Breast epithelium (tissue), 4 donors: ENCODE measurements around the gene CCDC12. TPM values are rescaled to one million over a fixed set of nuclear protein-coding genes. Genes with fewer than 3 reads are reported as not detected.

Source experiments
- DNase-seq, 2 donors: peaks; one replicate each; pipeline ENCODE4 v3.0.0-alpha.2; 2019; ENCODE audit warnings: low spot score in 2 of 2
- H3K27ac ChIP-seq, 2 donors: fragments of 200-600 bp; sonication (generic) in 1 of 2; one replicate each; pipeline ENCODE4 v1.5.1; 2016 to 2019; ENCODE audit warnings: mild to moderate bottlenecking in 1 of 2
- H3K27me3 ChIP-seq, 2 donors: fragments of 200-600 bp; sonication (generic) in 1 of 2; one replicate each; pipeline versions ENCODE4 v1.5.1 to v1.6.0; 2017 to 2019; ENCODE audit warnings: control low read depth in 1 of 2, mild to moderate bottlenecking in 1 of 2
- H3K36me3 ChIP-seq: fragments of 200-600 bp; one replicate; pipeline ENCODE4 v1.5.1; 2019
- H3K4me1 ChIP-seq, 2 donors: fragments of 200-600 bp; sonication (generic); one replicate each; pipeline ENCODE4 v1.5.1; 2016 to 2019; ENCODE audit warnings: control low read depth in 1 of 2
- H3K4me3 ChIP-seq, 3 donors: fragments of 200-600 bp; sonication (generic); 1 replicate in 2 of 3; 2 replicates in 1 of 3; pipeline ENCODE4 v1.5.1; 2016 to 2019; ENCODE audit warnings: mild to moderate bottlenecking in 3 of 3, moderate library complexity in 2 of 3
- H3K9me3 ChIP-seq, 2 donors: fragments of 200-600 bp; sonication (generic) in 1 of 2; one replicate each; pipeline ENCODE4 v1.5.1; 2016 to 2019; ENCODE audit warnings: control low read depth in 1 of 2
- POLR2A ChIP-seq: fragments of 450-650 bp; IDR thresholded peaks from one replicate; pipeline ENCODE4 v1.6.1; 2016; ENCODE audit warnings: antibody characterized with exemption, mild to moderate bottlenecking, moderate library complexity
- POLR2AphosphoS5 ChIP-seq, 3 donors: sonication (generic); formaldehyde crosslinking; IDR thresholded peaks; one replicate each; pipeline ENCODE4 v1.6.1; 2017; ENCODE audit warnings: antibody characterized with exemption in 3 of 3
- intact Hi-C: fragments of 100-400 bp; cut with DNase I; formaldehyde crosslinking; loops from one replicate; pipeline ENCODE4 v1.15.1; 2023; ENCODE audit warnings: low total_unique reads
- total RNA-seq, 3 donors: library from RNA; depleted of rRNA; stranded (reverse); fragments of >200 nt; gene quantifications; one replicate each; pipeline ENCODE4 v1.1.0, GENCODE V29; 2016
- TF ChIP-seq, protein P1 (sequence below), 3 donors: fragments of 450-650 bp; IDR thresholded peaks; one replicate each; pipeline ENCODE4 v1.5.1; 2016 to 2017; ENCODE audit warnings: antibody characterized with exemption in 3 of 3, mild to moderate bottlenecking in 3 of 3, moderate library complexity in 3 of 3

The CCDC12 gene
- total RNA-seq, 3 donors from 2014 or later = 27.0 to 50.2 (median 43.9) TPM

DNA sequence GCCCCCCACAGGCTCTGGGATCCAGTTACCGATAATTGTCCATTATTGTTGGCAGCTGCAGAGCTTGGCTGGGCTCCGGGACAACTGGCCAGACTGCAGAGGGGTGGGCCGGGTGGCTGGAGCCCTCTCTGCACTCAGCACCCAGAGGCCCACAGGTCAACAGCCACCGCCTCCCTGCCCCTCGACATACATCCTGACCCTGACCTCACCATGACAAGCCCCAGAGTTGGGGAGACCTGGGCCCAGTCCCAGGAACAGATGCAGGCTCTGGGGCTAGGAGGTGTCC lies 76.6 kb downstream of the CCDC12 start:
- Histone ChIP-seq H3K27me3 (peaks cover 0 to 7% of the 10 kb centered on the region in 2 donors), H3K9me3 (no peaks in the 10 kb centered on the region), H3K4me3 (no peak overlapping the region), H3K27ac (no peak overlapping the region), H3K4me1 (no peaks in the 10 kb centered on the region), H3K36me3 (no peaks in the 10 kb centered on the region)
- intact Hi-C loops = no loop called here
- no peak for DNase-seq
- TF ChIP-seq POLR2AphosphoS5 (IDR thresholded peaks at IDR 0.05) (no peak), POLR2A (no peak)
- TF ChIP-seq, protein P1, sequence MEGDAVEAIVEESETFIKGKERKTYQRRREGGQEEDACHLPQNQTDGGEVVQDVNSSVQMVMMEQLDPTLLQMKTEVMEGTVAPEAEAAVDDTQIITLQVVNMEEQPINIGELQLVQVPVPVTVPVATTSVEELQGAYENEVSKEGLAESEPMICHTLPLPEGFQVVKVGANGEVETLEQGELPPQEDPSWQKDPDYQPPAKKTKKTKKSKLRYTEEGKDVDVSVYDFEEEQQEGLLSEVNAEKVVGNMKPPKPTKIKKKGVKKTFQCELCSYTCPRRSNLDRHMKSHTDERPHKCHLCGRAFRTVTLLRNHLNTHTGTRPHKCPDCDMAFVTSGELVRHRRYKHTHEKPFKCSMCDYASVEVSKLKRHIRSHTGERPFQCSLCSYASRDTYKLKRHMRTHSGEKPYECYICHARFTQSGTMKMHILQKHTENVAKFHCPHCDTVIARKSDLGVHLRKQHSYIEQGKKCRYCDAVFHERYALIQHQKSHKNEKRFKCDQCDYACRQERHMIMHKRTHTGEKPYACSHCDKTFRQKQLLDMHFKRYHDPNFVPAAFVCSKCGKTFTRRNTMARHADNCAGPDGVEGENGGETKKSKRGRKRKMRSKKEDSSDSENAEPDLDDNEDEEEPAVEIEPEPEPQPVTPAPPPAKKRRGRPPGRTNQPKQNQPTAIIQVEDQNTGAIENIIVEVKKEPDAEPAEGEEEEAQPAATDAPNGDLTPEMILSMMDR (IDR thresholded peaks at IDR 0.05) = no peak

DNA sequence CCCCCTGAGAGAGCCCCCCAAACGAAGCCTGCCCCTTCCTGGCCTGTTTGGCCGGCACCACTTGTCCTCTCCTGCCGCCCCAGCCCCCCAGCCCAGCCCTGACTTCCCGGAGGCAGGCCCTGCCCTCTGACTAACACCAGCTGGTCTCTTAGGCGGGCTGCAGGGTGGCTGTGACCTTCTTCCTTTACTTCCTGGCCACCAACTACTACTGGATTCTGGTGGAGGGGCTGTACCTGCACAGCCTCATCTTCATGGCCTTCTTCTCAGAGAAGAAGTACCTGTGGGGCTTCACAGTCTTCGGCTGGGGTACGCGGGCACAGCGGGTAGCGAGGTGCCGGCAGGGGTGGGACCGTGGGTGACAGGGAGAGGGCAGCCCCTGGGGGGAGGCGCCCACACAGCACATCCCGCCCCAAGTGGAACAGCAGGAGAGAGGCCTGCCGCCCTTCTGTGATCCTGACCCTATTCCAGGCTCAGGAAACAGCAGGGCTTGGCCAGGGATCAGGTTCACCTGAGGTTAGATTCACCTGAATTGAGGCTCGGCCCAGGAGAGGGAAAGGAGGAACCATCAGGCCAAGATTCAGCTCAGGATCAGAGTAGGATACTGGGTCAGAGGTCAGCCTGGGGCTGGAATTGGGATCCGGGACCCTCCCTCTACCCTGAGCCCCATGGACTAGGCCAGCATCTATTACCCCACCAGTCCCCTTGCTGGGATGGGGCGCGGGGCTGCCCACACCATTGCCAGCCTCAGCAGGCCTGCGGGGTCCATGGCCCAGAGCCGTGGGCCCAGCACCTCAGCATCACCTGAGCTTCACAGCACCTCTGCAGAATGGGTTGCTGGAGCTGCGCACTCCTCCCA lies 77.2 kb downstream of the CCDC12 start:
- Histone ChIP-seq H3K27ac (no peak overlapping the region), H3K4me3 (no peak overlapping the region), H3K27me3 (peaks cover 0 to 7% of the 10 kb centered on the region in 2 donors), H3K36me3 (no peaks in the 10 kb centered on the region), H3K4me1 (no peaks in the 10 kb centered on the region), H3K9me3 (no peaks in the 10 kb centered on the region)
- no peak for DNase-seq
- intact Hi-C loops = loop anchor here (10.0 kb wide), 1 partner anchor 195 kb away; the partner anchor contains the start of gene TMIE
- TF ChIP-seq, protein P1 (IDR thresholded peaks at IDR 0.05) = no peak
- no peak for TF ChIP-seq POLR2AphosphoS5 (IDR thresholded peaks at IDR 0.05)
- TF ChIP-seq POLR2A = no peak

- TF ChIP-seq, protein P1 (IDR thresholded peaks at IDR 0.05) = no peak
- TF ChIP-seq POLR2A = no peak
- TF ChIP-seq POLR2AphosphoS5 (IDR thresholded peaks at IDR 0.05) = no peak
- no peaks in the 10 kb centered on the region for H3K36me3 ChIP-seq
- peaks cover 0 to 7% of the 10 kb centered on the region in 2 donors for H3K27me3 ChIP-seq
- H3K9me3 ChIP-seq = no peaks in the 10 kb centered on the region
- H3K4me1 ChIP-seq = no peaks in the 10 kb centered on the region
- intact Hi-C loops = loop anchor here (10.0 kb wide), 1 partner anchor 194 kb away; the partner anchor contains the start of gene TMIE
- no peak overlapping the region for H3K4me3 ChIP-seq
- no peak for DNase-seq
- no peak overlapping the region for H3K27ac ChIP-seq
Observed at GRCh38 chr3:46898321-46899150, 78.0 kb downstream of the CCDC12 start.

GRCh38 chr3:46897829-46898320 lies 78.7 kb downstream of the CCDC12 start:
- H3K4me1 ChIP-seq = no peaks in the 10 kb centered on the region

More at GRCh38 chr3:46897829-46898320, 78.7 kb downstream of the CCDC12 start:
- no peaks in the 10 kb centered on the region for H3K36me3 ChIP-seq
- H3K4me3 ChIP-seq = no peak overlapping the region
- TF ChIP-seq, protein P1 (IDR thresholded peaks at IDR 0.05) = no peak
- TF ChIP-seq POLR2AphosphoS5 (IDR thresholded peaks at IDR 0.05) (no peak), POLR2A (no peak)
- no peaks in the 10 kb centered on the region for H3K9me3 ChIP-seq
- no peak for DNase-seq
- H3K27me3 ChIP-seq = peaks cover 0 to 7% of the 10 kb centered on the region in 2 donors
- no peak overlapping the region for H3K27ac ChIP-seq
- intact Hi-C loops = loop anchor here (10.0 kb wide), 1 partner anchor 193 kb away; the partner anchor contains the start of gene TMIE
